Tibial artery (tissue), 4 donors: ENCODE data around the gene CPAMD8.

Source experiments
- DNase-seq, 2 donors: peaks; one replicate each; pipeline ENCODE4 v3.0.0-alpha.2; 2019
- H3K27ac ChIP-seq, 2 donors: fragments of 200-600 bp; sonication (generic) in 1 of 2; 1 replicate in 1 of 2; 2 replicates in 1 of 2; pipeline ENCODE4 v1.5.1; 2018 to 2019; ENCODE audit warnings: mild to moderate bottlenecking in 1 of 2
- H3K27me3 ChIP-seq, 2 donors: fragments of 200-600 bp; sonication (generic) in 1 of 2; one replicate each; pipeline versions ENCODE4 v1.5.1 to v1.6.0; 2016 to 2019
- H3K36me3 ChIP-seq, 3 donors: fragments of 200-600 bp; sonication (generic) in 2 of 3; one replicate each; pipeline ENCODE4 v1.5.1; 2016 to 2019; ENCODE audit warnings: mild to moderate bottlenecking in 2 of 3
- H3K4me1 ChIP-seq, 4 donors: fragments of 200-600 bp; sonication (generic) in 2 of 4; 1 replicate in 3 of 4; 2 replicates in 1 of 4; pipeline ENCODE4 v1.5.1; 2016 to 2019
- H3K4me3 ChIP-seq, 2 donors: fragments of 200-600 bp; sonication (generic) in 1 of 2; 1 replicate in 1 of 2; 2 replicates in 1 of 2; pipeline ENCODE4 v1.5.1; 2018 to 2019; ENCODE audit warnings: mild to moderate bottlenecking in 2 of 2
- H3K9me3 ChIP-seq, 3 donors: fragments of 200-600 bp; sonication (generic) in 1 of 3; one replicate each; pipeline ENCODE4 v1.5.1; 2016 to 2019
- intact Hi-C: fragments of 100-400 bp; cut with DNase I; formaldehyde crosslinking; loops from one replicate; pipeline ENCODE4 v1.15.0; 2023; ENCODE audit warnings: low total_unique reads
- TF ChIP-seq, protein P1 (sequence below), 2 experiments: fragments of 200-600 bp in 1 of 2; fragments of 450-650 bp in 1 of 2; IDR thresholded peaks; one replicate each; pipeline ENCODE4 v1.5.1; 2017 to 2019; ENCODE audit warnings: antibody characterized with exemption in 2 of 2, mild to moderate bottlenecking in 1 of 2, moderate library complexity in 1 of 2

The CPAMD8 gene

DNA sequence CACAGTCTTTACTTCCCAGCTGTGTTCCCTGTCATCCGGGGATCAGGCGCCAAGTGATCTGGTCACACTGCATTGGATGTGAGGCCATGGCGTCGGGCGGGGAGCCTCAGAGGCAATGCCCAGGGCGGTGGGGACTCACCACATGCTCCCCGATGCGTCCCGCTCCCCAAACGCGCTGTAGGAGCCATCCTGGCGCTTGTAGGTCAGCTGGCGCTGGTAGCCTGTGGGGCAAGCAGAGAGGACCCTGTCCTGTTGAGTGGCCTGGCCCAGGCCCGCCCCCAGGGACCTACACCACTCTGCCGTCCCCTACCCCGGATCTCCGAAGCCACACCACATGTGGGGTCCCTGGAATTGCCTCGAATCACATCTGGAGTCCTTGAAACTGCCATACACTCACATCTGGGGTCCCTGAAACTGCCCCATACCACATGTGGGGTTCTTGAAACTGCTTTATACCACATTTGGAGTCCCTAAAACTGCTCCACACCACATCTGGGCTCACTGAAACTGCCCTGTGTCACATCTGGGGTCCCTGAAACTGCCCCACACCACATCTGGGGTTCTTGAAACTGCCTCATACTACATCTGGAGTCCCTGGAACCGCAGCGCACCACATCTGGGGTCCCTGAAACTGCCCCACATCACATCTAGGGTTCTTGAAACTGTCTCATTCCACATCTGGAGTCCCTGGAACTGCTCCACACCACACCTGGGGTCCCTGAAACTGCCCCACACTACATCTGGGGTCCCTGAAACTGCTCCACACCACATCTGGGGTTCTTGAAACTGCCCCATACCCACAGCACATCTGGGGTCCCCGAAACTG lies 104.6 kb downstream of the CPAMD8 start:
- TF ChIP-seq, protein P1, sequence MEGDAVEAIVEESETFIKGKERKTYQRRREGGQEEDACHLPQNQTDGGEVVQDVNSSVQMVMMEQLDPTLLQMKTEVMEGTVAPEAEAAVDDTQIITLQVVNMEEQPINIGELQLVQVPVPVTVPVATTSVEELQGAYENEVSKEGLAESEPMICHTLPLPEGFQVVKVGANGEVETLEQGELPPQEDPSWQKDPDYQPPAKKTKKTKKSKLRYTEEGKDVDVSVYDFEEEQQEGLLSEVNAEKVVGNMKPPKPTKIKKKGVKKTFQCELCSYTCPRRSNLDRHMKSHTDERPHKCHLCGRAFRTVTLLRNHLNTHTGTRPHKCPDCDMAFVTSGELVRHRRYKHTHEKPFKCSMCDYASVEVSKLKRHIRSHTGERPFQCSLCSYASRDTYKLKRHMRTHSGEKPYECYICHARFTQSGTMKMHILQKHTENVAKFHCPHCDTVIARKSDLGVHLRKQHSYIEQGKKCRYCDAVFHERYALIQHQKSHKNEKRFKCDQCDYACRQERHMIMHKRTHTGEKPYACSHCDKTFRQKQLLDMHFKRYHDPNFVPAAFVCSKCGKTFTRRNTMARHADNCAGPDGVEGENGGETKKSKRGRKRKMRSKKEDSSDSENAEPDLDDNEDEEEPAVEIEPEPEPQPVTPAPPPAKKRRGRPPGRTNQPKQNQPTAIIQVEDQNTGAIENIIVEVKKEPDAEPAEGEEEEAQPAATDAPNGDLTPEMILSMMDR (IDR thresholded peaks at IDR 0.05): no peak
- Histone ChIP-seq H3K9me3 (peaks cover 0 to 12% (median 7%) of the 10 kb centered on the region in 3 donors), H3K4me1 (no peaks in the 10 kb centered on the region), H3K36me3 (no peaks in the 10 kb centered on the region), H3K27me3 (peaks cover 0 to 7% of the 10 kb centered on the region in 2 donors), H3K4me3 (no peak overlapping the region), H3K27ac (no peak overlapping the region)
- intact Hi-C loops: no loop called here
- DNase-seq: no peak

DNA sequence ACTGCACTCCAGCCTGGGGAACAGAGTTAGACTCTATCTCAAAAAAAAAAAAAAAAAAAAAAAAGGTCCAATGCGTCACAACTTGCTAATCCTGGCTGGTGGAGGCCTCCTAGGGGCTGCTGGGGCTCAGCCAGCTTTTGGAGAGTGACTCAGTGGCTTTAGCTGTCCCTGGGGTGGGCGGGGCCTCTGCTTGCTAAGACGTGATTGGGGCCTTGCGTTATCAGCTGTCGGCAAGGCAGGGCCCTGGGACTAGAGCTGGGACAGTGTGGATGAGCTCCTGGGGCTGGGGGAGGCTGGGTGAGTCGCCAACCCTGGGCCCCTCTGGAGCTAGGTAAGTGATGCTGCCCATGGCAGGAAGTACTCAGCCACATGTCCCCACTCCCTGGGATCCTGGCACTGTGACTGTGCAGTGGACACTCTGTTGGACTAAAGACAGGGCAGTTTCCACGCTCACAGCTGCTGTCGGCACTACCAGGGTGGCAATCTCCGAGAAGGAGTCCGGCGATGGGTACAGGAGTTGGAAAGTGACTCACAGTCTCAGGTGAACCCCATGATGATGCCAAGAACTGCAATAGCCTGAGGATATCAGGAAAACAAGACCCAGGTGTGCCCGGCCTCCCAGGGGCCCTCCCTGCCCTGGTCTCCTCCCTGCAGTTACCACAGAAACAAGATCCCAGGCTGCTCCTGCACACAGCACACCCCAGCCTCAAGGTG lies 105.6 kb downstream of the CPAMD8 start:
- Histone ChIP-seq H3K36me3 (no peaks in the 10 kb centered on the region), H3K27me3 (peaks cover 0 to 7% of the 10 kb centered on the region in 2 donors), H3K4me3 (no peak overlapping the region), H3K9me3 (peaks cover 0 to 12% (median 7%) of the 10 kb centered on the region in 3 donors), H3K27ac (no peak overlapping the region), H3K4me1 (no peaks in the 10 kb centered on the region)
- TF ChIP-seq, protein P1 (IDR thresholded peaks at IDR 0.05): no peak
- intact Hi-C loops: no loop called here
- no peak for DNase-seq

DNA sequence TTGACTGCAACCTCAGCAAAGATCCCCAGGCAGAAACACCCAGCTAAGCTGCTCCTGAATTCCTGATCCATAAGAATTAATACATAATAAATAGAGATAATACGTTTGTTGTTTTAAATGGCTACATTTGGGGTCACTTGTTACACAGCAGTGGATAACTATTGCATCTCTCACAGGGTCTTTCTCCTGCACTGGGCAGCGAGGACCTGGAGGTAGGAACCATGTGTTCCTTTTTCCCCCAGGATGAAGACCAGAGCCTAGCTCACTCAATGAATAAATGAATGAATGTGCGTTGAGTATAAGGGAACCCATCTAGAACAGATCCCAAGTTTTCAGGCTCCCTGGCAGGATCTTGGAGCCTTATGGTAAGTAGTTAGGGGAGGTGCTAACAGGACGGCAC lies 107.1 kb downstream of the CPAMD8 start:
- intact Hi-C loops: no loop called here
- H3K27me3 ChIP-seq: peaks cover 0 to 7% of the 10 kb centered on the region in 2 donors

DNA sequence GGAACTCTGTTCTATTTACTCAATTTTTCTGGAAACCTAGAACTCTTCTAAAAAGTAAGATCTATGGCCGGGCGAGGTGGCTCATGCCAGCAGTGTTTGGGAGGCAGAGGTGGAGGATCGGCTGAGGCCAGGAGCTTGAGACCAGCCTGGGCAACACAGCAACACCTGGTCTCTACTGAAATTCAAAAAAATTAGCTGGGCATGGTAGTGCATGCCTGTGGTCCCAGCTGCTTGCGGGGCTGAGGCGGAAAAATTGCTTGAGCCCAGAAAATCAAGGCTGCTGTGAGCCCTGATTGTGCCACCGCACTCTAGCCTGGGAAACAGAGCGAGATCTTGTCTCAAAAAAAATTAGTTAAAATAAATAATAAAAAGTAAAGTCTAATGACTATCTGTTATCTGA lies 109.2 kb downstream of the CPAMD8 start:
- Histone ChIP-seq H3K9me3 (peaks cover 7 to 40% (median 33%) of the 10 kb centered on the region in 3 donors), H3K4me3 (no peak overlapping the region), H3K36me3 (peaks cover 0 to 3% (median 0%) of the 10 kb centered on the region in 3 donors), H3K27me3 (peaks cover 0 to 7% of the 10 kb centered on the region in 2 donors), H3K4me1 (no peaks in the 10 kb centered on the region), H3K27ac (no peak overlapping the region)
- intact Hi-C loops: no loop called here
- TF ChIP-seq, protein P1 (IDR thresholded peaks at IDR 0.05): no peak
- DNase-seq: no peak

More for the DNA sequence above, 107.1 kb downstream of the CPAMD8 start:
- DNase-seq: no peak
- no peaks in the 10 kb centered on the region for H3K4me1 ChIP-seq
- H3K27ac ChIP-seq: no peak overlapping the region
- no peaks in the 10 kb centered on the region for H3K36me3 ChIP-seq
- H3K4me3 ChIP-seq: no peak overlapping the region
- H3K9me3 ChIP-seq: peaks cover 0 to 21% (median 17%) of the 10 kb centered on the region in 3 donors
- TF ChIP-seq, protein P1 (IDR thresholded peaks at IDR 0.05): no peak

DNA sequence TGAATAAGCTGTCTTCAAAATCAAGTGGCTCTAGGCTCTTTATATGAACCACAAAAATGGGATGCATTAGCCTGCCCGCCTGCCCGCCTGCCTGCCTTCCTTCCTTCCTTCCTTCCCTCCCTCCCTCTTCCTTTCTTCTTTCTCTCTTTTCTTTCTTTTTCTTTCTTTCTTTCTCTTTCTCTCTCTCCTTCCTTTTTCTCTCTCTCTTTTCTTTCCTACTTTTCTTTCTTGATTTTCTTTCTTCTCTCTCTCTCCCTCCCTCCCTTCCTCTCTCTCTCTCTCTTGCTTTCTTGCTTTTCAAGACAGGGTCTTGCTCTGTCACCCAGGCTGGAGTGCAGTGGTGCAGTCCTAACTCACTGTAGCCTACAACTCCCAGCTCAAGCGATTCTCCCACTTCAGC lies 110.9 kb downstream of the CPAMD8 start:
- Histone ChIP-seq H3K27me3 (no peaks in the 10 kb centered on the region), H3K36me3 (peaks cover 0 to 3% (median 0%) of the 10 kb centered on the region in 3 donors), H3K4me1 (no peaks in the 10 kb centered on the region), H3K4me3 (no peak overlapping the region), H3K9me3 (peaks cover 7 to 51% (median 42%) of the 10 kb centered on the region in 3 donors), H3K27ac (no peak overlapping the region)
- intact Hi-C loops: no loop called here
- DNase-seq: no peak
- TF ChIP-seq, protein P1 (IDR thresholded peaks at IDR 0.05): no peak
